HEK293 (cell line): Measurements from ENCODE around the gene DCDC2B.

ENCODE experiments used
- CTCF ChIA-PET: fragments of 350-600 bp; formaldehyde crosslinking; extraction: SDS; loops from one replicate; lab custom pipeline; 2021; ENCODE audit warnings: antibody characterized with exemption; lab: Yijun Ruan, JAX
- POLR2A ChIA-PET: fragments of 300-600 bp; formaldehyde crosslinking; extraction: SDS; loops from one replicate; lab custom pipeline; 2020; ENCODE audit warnings: antibody characterized with exemption, inconsistent platforms; lab: Yijun Ruan, JAX
- H3K27ac ChIP-seq: fragments of 200-500 bp; sonication (Bioruptor generic); 2 replicates; pipeline ENCODE4 v1.5.1; 2014; ENCODE audit warnings: low read depth, low read length, control low read depth, inconsistent platforms; ENCODE audit errors: extremely low read depth
- H3K36me3 ChIP-seq, 2 experiments: fragments of 200-500 bp in 1 of 2; sonication (Bioruptor generic) in 1 of 2; 1 replicate in 1 of 2; 2 replicates in 1 of 2; pipeline ENCODE4 v1.5.1; 2014 to 2017; ENCODE audit warnings: inconsistent platforms in 2 of 2, low read length in 2 of 2; ENCODE audit not compliant: control insufficient read depth in 2 of 2, insufficient read depth in 1 of 2
- H3K4me1 ChIP-seq: fragments of 200-500 bp; sonication (Bioruptor generic); 2 replicates; pipeline ENCODE4 v1.5.1; 2014; ENCODE audit warnings: mild to moderate bottlenecking, low read length, inconsistent platforms; ENCODE audit not compliant: control insufficient read depth, insufficient read depth
- H3K4me3 ChIP-seq: 2 replicates; pipeline ENCODE4 v1.5.1; 2011; ENCODE audit warnings: low read depth, mild to moderate bottlenecking, control low read depth, low read length, moderate library complexity
- H3K9me3 ChIP-seq: fragments of 200-500 bp; sonication (Bioruptor generic); 2 replicates; pipeline ENCODE4 v1.5.1; 2014; ENCODE audit warnings: low read depth, low read length, inconsistent platforms; ENCODE audit not compliant: control insufficient read depth, insufficient read depth
- GLI2 ChIP-seq: fragments of 450-650 bp; formaldehyde crosslinking; IDR thresholded peaks from 2 replicates; pipeline ENCODE4; 2017; ENCODE audit warnings: missing biosample characterization, missing genetic modification characterization, low read depth, borderline replicate concordance
- GLIS1 ChIP-seq: fragments of 450-650 bp; formaldehyde crosslinking; IDR thresholded peaks from 2 replicates; pipeline ENCODE4 v1.5.1; 2016; ENCODE audit warnings: missing biosample characterization, missing genetic modification characterization
- GLIS2 ChIP-seq: fragments of 450-650 bp; formaldehyde crosslinking; IDR thresholded peaks from 2 replicates; pipeline ENCODE4 v1.5.1; 2016; ENCODE audit warnings: missing biosample characterization, missing genetic modification characterization
- PATZ1 ChIP-seq: fragments of 450-650 bp; formaldehyde crosslinking; IDR thresholded peaks from 2 replicates; pipeline ENCODE4 v1.5.1; 2016; ENCODE audit warnings: missing biosample characterization, missing genetic modification characterization
- SP3 ChIP-seq: fragments of 450-650 bp; formaldehyde crosslinking; IDR thresholded peaks from 2 replicates; pipeline ENCODE4 v1.5.1; 2016; ENCODE audit warnings: missing biosample characterization, missing genetic modification characterization
- YY1 ChIP-seq: fragments of 450-650 bp; formaldehyde crosslinking; IDR thresholded peaks from 2 replicates; pipeline ENCODE4 v1.5.1; 2018; ENCODE audit warnings: missing biosample characterization, missing genetic modification characterization
- ZBTB48 ChIP-seq: fragments of 450-650 bp; formaldehyde crosslinking; IDR thresholded peaks from 2 replicates; pipeline ENCODE4 v1.5.1; 2016; ENCODE audit warnings: missing biosample characterization, missing genetic modification characterization
- ZBTB8A ChIP-seq: fragments of 450-650 bp; formaldehyde crosslinking; IDR thresholded peaks from 2 replicates; pipeline ENCODE4 v1.5.1; 2016; ENCODE audit warnings: missing biosample characterization, missing genetic modification characterization
- ZEB2 ChIP-seq: fragments of 450-650 bp; formaldehyde crosslinking; IDR thresholded peaks from 2 replicates; pipeline ENCODE4 v1.5.1; 2016; ENCODE audit warnings: missing biosample characterization, missing genetic modification characterization
- ZFP3 ChIP-seq: fragments of 450-650 bp; formaldehyde crosslinking; IDR thresholded peaks from 2 replicates; pipeline ENCODE4 v1.5.1; 2016; ENCODE audit warnings: low read depth, missing biosample characterization, missing genetic modification characterization
- ZNF16 ChIP-seq: fragments of 450-650 bp; formaldehyde crosslinking; IDR thresholded peaks from 2 replicates; pipeline ENCODE4 v1.5.1; 2016; ENCODE audit warnings: low read depth, missing biosample characterization, missing genetic modification characterization
- ZNF18 ChIP-seq: fragments of 450-650 bp; formaldehyde crosslinking; IDR thresholded peaks from 2 replicates; pipeline ENCODE4 v1.5.1; 2016; ENCODE audit warnings: missing biosample characterization, missing genetic modification characterization
- ZNF2 ChIP-seq: fragments of 450-650 bp; formaldehyde crosslinking; IDR thresholded peaks from 2 replicates; pipeline ENCODE4 v1.5.1; 2016; ENCODE audit warnings: missing biosample characterization, missing genetic modification characterization
- ZNF239 ChIP-seq: fragments of 450-650 bp; formaldehyde crosslinking; IDR thresholded peaks from 2 replicates; pipeline ENCODE4 v1.5.1; 2016; ENCODE audit warnings: missing biosample characterization, missing genetic modification characterization
- ZNF391 ChIP-seq: fragments of 450-650 bp; formaldehyde crosslinking; IDR thresholded peaks from 2 replicates; pipeline ENCODE4 v1.5.1; 2016; ENCODE audit warnings: low read depth, missing biosample characterization, missing genetic modification characterization, borderline replicate concordance
- ZNF48 ChIP-seq: fragments of 450-650 bp; formaldehyde crosslinking; IDR thresholded peaks from 2 replicates; pipeline ENCODE4 v1.5.1; 2016; ENCODE audit warnings: missing biosample characterization, missing genetic modification characterization
- ZNF561 ChIP-seq: fragments of 450-650 bp; IDR thresholded peaks from 2 replicates; pipeline ENCODE4 v1.5.1; 2018; ENCODE audit warnings: missing biosample characterization, missing genetic modification characterization, borderline replicate concordance
- ZNF830 ChIP-seq: fragments of 450-650 bp; IDR thresholded peaks from 2 replicates; pipeline ENCODE4 v1.5.0; 2018; ENCODE audit warnings: missing biosample characterization, missing genetic modification characterization, low read depth, mild to moderate bottlenecking, moderate library complexity
- ZSCAN4 ChIP-seq: fragments of 450-650 bp; formaldehyde crosslinking; IDR thresholded peaks from 2 replicates; pipeline ENCODE4 v1.5.1; 2017; ENCODE audit warnings: missing biosample characterization, missing genetic modification characterization
- TF ChIP-seq, protein P1 (sequence below): fragments of 450-650 bp; formaldehyde crosslinking; IDR thresholded peaks from 2 replicates; pipeline ENCODE4 v1.5.1; 2016; ENCODE audit warnings: missing biosample characterization, missing genetic modification characterization
- TF ChIP-seq, protein P2 (sequence below): fragments of 450-650 bp; formaldehyde crosslinking; IDR thresholded peaks from 2 replicates; pipeline ENCODE4 v1.5.1; 2016; ENCODE audit warnings: missing biosample characterization, missing genetic modification characterization
- TF ChIP-seq, protein P3 (sequence below): fragments of 450-650 bp; formaldehyde crosslinking; optimal IDR thresholded peaks from 2 replicates; pipeline ENCODE3; 2016; ENCODE audit warnings: missing biosample characterization, mild to moderate bottlenecking, missing genetic modification characterization

DCDC2B gene

GRCh38 chr1:32239790-32240139 lies 30.9 kb downstream of the DCDC2B start:
- TF ChIP-seq ZNF830: no peak
- peak; percentile 72; the same call in 1 of the 2 replicates for TF ChIP-seq ZBTB48 (tag by site-specific recombination)
- no peak overlapping the region for H3K4me3 ChIP-seq
- ChIA-PET POLR2A (interaction anchor here (1.6 kb wide), 1 partner anchor 60 kb away, joined by 5 read pairs; the partner anchor contains the start of gene TXLNA), CTCF (interaction anchor here (0.6 to 5.9 kb wide), 4 partner anchors 8 to 236 kb away, joined by 3 to 33 read pairs (median 6); partner anchors contain the start of gene FAM167B)
- no peak overlapping the region for H3K27ac ChIP-seq
- peaks cover 0 to 1% of the 10 kb centered on the region in 2 experiments; a peak in 1 of 3 replicates for H3K36me3 ChIP-seq
- H3K9me3 ChIP-seq: no peaks in the 10 kb centered on the region
- H3K4me1 ChIP-seq: no peaks in the 10 kb centered on the region

GRCh38 chr1:32240140-32240951 lies 31.5 kb downstream of the DCDC2B start:
- ChIA-PET CTCF (interaction anchor here (0.6 to 5.9 kb wide), 4 partner anchors 8 to 118 kb away, joined by 3 to 33 read pairs (median 4); partner anchors contain the start of gene FAM167B), POLR2A (interaction anchor here (0.6 to 1.6 kb wide), 3 partner anchors 9 to 61 kb away, joined by 3 to 6 read pairs (median 5); partner anchors contain the start of gene TXLNA)
- Histone ChIP-seq H3K4me3 (peak overlapping the region; percentile 25), H3K4me1 (no peaks in the 10 kb centered on the region), H3K9me3 (no peaks in the 10 kb centered on the region), H3K27ac (no peak overlapping the region; the same call in 1 of the 2 replicates), H3K36me3 (no peaks in the 10 kb centered on the region)
- TF ChIP-seq SP3 (tag by site-specific recombination) (peak; percentile 61), ZBTB8A (0 out of 2 replicates have a peak, but pooled peaks have one; percentile 36), GLIS1 (tag by site-specific recombination) (peak; percentile 37; the same call in 1 of the 2 replicates), ZFP3 (no peak), YY1 (tag by site-specific recombination) (no peak), ZNF16 (tag by site-specific recombination) (no peak), ZNF391 (tag by site-specific recombination) (no peak), ZNF18 (no peak), GLIS2 (tag by site-specific recombination) (peak; percentile 61), ZNF48 (tag by site-specific recombination) (no peak), ZNF2 (tag by site-specific recombination) (no peak), ZNF239 (no peak), GLI2 (tag by site-specific recombination) (no peak), ZNF561 (tag by site-specific recombination) (no peak), PATZ1 (peak; percentile 36; the same call in 1 of the 2 replicates), ZEB2 (tag by site-specific recombination) (peak; percentile 15; the same call in 1 of the 2 replicates), ZSCAN4 (no peak)
- TF ChIP-seq, protein P1, sequence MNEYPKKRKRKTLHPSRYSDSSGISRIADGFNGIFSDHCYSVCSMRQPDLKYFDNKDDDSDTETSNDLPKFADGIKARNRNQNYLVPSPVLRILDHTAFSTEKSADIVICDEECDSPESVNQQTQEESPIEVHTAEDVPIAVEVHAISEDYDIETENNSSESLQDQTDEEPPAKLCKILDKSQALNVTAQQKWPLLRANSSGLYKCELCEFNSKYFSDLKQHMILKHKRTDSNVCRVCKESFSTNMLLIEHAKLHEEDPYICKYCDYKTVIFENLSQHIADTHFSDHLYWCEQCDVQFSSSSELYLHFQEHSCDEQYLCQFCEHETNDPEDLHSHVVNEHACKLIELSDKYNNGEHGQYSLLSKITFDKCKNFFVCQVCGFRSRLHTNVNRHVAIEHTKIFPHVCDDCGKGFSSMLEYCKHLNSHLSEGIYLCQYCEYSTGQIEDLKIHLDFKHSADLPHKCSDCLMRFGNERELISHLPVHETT (tag by site-specific recombination): no peak
- TF ChIP-seq, protein P2, sequence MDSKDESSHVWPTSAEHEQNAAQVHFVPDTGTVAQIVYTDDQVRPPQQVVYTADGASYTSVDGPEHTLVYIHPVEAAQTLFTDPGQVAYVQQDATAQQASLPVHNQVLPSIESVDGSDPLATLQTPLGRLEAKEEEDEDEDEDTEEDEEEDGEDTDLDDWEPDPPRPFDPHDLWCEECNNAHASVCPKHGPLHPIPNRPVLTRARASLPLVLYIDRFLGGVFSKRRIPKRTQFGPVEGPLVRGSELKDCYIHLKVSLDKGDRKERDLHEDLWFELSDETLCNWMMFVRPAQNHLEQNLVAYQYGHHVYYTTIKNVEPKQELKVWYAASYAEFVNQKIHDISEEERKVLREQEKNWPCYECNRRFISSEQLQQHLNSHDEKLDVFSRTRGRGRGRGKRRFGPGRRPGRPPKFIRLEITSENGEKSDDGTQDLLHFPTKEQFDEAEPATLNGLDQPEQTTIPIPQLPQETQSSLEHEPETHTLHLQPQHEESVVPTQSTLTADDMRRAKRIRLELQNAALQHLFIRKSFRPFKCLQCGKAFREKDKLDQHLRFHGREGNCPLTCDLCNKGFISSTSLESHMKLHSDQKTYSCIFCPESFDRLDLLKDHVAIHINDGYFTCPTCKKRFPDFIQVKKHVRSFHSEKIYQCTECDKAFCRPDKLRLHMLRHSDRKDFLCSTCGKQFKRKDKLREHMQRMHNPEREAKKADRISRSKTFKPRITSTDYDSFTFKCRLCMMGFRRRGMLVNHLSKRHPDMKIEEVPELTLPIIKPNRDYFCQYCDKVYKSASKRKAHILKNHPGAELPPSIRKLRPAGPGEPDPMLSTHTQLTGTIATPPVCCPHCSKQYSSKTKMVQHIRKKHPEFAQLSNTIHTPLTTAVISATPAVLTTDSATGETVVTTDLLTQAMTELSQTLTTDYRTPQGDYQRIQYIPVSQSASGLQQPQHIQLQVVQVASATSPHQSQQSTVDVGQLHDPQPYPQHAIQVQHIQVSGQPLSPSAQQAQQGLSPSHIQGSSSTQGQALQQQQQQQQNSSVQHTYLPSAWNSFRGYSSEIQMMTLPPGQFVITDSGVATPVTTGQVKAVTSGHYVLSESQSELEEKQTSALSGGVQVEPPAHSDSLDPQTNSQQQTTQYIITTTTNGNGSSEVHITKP (tag by site-specific recombination): peak; percentile 65
- TF ChIP-seq, protein P3, sequence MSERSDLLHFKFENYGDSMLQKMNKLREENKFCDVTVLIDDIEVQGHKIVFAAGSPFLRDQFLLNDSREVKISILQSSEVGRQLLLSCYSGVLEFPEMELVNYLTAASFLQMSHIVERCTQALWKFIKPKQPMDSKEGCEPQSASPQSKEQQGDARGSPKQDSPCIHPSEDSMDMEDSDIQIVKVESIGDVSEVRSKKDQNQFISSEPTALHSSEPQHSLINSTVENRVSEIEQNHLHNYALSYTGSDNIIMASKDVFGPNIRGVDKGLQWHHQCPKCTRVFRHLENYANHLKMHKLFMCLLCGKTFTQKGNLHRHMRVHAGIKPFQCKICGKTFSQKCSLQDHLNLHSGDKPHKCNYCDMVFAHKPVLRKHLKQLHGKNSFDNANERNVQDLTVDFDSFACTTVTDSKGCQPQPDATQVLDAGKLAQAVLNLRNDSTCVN: peak; percentile 40
